Astrocyte of the spinal cord (primary cell): ENCODE results near the gene WBP1.
A peak's percentile ranks its signal among the peaks of the same experiment; 100 is the strongest.
"Not testable (repeated sequence)": the region's sequence is repeated elsewhere in the genome, so short reads cannot be mapped to it uniquely, and the experiment has no call there.

Source experiments
- DNase-seq: peaks from one replicate; pipeline ENCODE4 v3.0.0; 2011; ENCODE audit warnings: low read depth, low spot score
- H3K4me3 ChIP-seq: 2 replicates; pipeline ENCODE4 v1.5.1; 2011; ENCODE audit warnings: low read depth, mild to moderate bottlenecking, low read length, moderate library complexity
- CTCF ChIP-seq: IDR thresholded peaks from 2 replicates; pipeline ENCODE4 v1.5.1; 2012; ENCODE audit warnings: low read depth, mild to moderate bottlenecking, low read length, inconsistent platforms
- in situ Hi-C: cut with HindIII; loops from 2 replicates; pipeline ENCODE4 v1.10.0; 2017; ENCODE audit warnings: low sequenced_read_pairs

Gene WBP1

GRCh38 chr2:74464406-74464805 is 6.2 kb downstream of the WBP1 start:
- H3K4me3 ChIP-seq = peak overlapping the region; percentile 84
- TF ChIP-seq CTCF = no peak
- DNase-seq = no peak
- in situ Hi-C loops = no loop called here

- in situ Hi-C loops, DNase-seq, H3K4me3 ChIP-seq: not testable (repeated sequence)
Measured at GRCh38 chr2:74470742-74471141, 12.5 kb downstream of the WBP1 start.

- DNase-seq = no peak
- in situ Hi-C loops = no loop called here
- peak overlapping the region; percentile 64 for H3K4me3 ChIP-seq
- TF ChIP-seq CTCF = no peak
Measured at GRCh38 chr2:74471332-74472065, 13.3 kb downstream of the WBP1 start.

GRCh38 chr2:74472086-74472944 is 14.1 kb downstream of the WBP1 start, which contains the start of gene MRPL53:
Gene MRPL53, minus strand, starts transcription at chr2:74472680. Its CDS starts 20 bp downstream, at chr2:74472660.
- in situ Hi-C loops = no loop called here
- peak; percentile 93 for DNase-seq
- no peak for TF ChIP-seq CTCF
- H3K4me3 ChIP-seq = peak within 1 kb of the TSS; percentile 64

- in situ Hi-C loops = no loop called here
- peak overlapping the region; percentile 64 for H3K4me3 ChIP-seq
Measured at GRCh38 chr2:74472945-74473258, 14.7 kb downstream of the WBP1 start.

GRCh38 chr2:74474481-74474880 is 16.2 kb downstream of the WBP1 start:
- H3K4me3 ChIP-seq = no peak overlapping the region
- in situ Hi-C loops = no loop called here
- no peak for TF ChIP-seq CTCF
- no peak for DNase-seq

More at GRCh38 chr2:74472945-74473258, 14.7 kb downstream of the WBP1 start:
- DNase-seq = no peak
- TF ChIP-seq CTCF = no peak

- DNase-seq = no peak
- TF ChIP-seq CTCF = peak; percentile 40
- H3K4me3 ChIP-seq = no peak overlapping the region
- in situ Hi-C loops = no loop called here
Measured at GRCh38 chr2:74474899-74475298, 16.7 kb downstream of the WBP1 start.
